GM12864 (cell line): ENCODE results near the gene MROH7.

Source experiments
- DNase-seq: peaks from one replicate; pipeline ENCODE4 v3.0.0-alpha.2; 2011; ENCODE audit warnings: low read depth
- H3K4me3 ChIP-seq: 2 replicates; pipeline ENCODE4 v1.5.1; 2011; ENCODE audit warnings: mild to moderate bottlenecking, low read depth, low read length, control low read depth
- CTCF ChIP-seq: IDR thresholded peaks from 2 replicates; pipeline ENCODE4 v1.5.1; 2011; ENCODE audit warnings: low read depth, mild to moderate bottlenecking, moderate library complexity, low read length, control low read depth, inconsistent platforms; ENCODE audit errors: missing control alignments

MROH7 gene

DNA sequence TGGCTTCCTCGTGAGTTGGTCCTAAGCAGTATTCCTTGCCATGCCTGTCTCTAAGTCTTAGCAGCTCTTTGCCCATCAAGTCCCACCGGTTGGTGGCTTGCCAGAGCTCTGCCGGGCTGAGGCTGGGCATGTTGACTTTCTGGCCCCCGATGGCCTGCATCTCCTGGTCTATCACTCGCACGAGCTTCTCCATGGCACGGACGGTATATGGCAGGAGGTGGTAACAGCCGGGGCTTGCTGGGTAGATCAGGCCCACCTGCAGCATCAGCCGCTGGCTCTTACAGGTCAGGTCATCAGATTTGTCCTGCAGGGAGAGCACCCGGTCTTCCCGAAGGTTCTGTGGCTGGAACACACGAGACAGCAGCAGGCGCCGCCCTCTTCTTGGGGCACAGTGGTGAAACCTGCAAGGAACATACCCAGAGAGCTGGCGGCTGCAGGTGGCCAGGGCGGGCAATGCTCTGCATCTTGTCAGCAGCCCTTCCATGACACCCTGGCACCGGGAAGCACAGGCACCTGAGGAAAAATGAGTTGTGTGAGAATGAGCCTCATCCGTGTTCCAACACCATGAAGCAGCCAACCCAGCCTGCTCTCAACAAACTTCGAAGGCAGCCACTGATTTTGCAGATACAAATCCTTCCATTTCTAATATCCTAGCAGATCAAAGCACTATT, 117.2 kb downstream of the MROH7 start:
- no peak for TF ChIP-seq CTCF
- no peak overlapping the region for H3K4me3 ChIP-seq
- no peak for DNase-seq
